Chondrocyte (in vitro differentiated cells): ENCODE results near the gene CFLAR. TPM values are rescaled to one million over a fixed set of nuclear protein-coding genes. Genes with fewer than 3 reads are reported as not detected.
A peak's percentile ranks its signal among the peaks of the same experiment; 100 is the strongest.
"Not testable (repeated sequence)": the region's sequence is repeated elsewhere in the genome, so short reads cannot be mapped to it uniquely, and the experiment has no call there.

ENCODE experiments used
- DNase-seq: peaks from one replicate; pipeline ENCODE4 v3.0.0; 2021; ENCODE audit warnings: mixed read lengths, low spot score
- H3K27ac Mint-ChIP-seq: one replicate; pipeline ENCODE4 v1.8.0; 2021; ENCODE audit warnings: mild to moderate bottlenecking, moderate library complexity, mixed read lengths; ENCODE audit not compliant: unreplicated experiment
- H3K27me3 Mint-ChIP-seq: 2 replicates; pipeline ENCODE4 v1.8.0; 2021; ENCODE audit warnings: low read depth, mixed read lengths
- H3K36me3 Mint-ChIP-seq: 2 replicates; pipeline ENCODE4 v1.8.0; 2021; ENCODE audit warnings: low read depth, mixed read lengths
- H3K4me1 Mint-ChIP-seq: 2 replicates; pipeline ENCODE4 v1.8.0; 2021; ENCODE audit warnings: low read depth, mild to moderate bottlenecking, mixed read lengths
- H3K4me3 Mint-ChIP-seq: one replicate; pipeline ENCODE4 v1.8.0; 2021; ENCODE audit warnings: mild to moderate bottlenecking, moderate library complexity, mixed read lengths; ENCODE audit not compliant: unreplicated experiment
- H3K9me3 Mint-ChIP-seq: 2 replicates; pipeline ENCODE4 v1.8.0; 2021; ENCODE audit warnings: low read depth, mixed read lengths
- CTCF ChIP-seq: fragments of 200-600 bp; sonication (generic); IDR thresholded peaks from 2 replicates; pipeline ENCODE4 v1.5.0; 2021; ENCODE audit warnings: antibody characterized with exemption, mild to moderate bottlenecking, moderate library complexity
- total RNA-seq: library from RNA; stranded (reverse); gene quantifications from 3 replicates; pipeline ENCODE4 v1.2.1, GENCODE V29; 2021

CFLAR gene
- total RNA-seq, 1 donor from 2014 or later = 35.8 TPM

- TF ChIP-seq CTCF = no peak
- Mint-ChIP-seq H3K4me3 (no peak overlapping the region), H3K4me1 (peaks cover 7% of the 10 kb centered on the region), H3K27ac (no peak overlapping the region), H3K36me3 (no peaks in the 10 kb centered on the region), H3K9me3 (no peaks in the 10 kb centered on the region), H3K27me3 (no peaks in the 10 kb centered on the region)
- DNase-seq = no peak
These were observed 4.9 kb upstream of the CFLAR start for GRCh38 chr2:201111096-201111495.

- H3K4me3 Mint-ChIP-seq = no peak overlapping the region
- H3K36me3 Mint-ChIP-seq = no peaks in the 10 kb centered on the region
- TF ChIP-seq CTCF = no peak
- no peaks in the 10 kb centered on the region for H3K27me3 Mint-ChIP-seq
- H3K27ac Mint-ChIP-seq = no peak overlapping the region
- peaks cover 23% of the 10 kb centered on the region for H3K4me1 Mint-ChIP-seq
- H3K9me3 Mint-ChIP-seq = no peaks in the 10 kb centered on the region
- no peak for DNase-seq
These were observed 1.6 kb upstream of the CFLAR start for GRCh38 chr2:201114350-201114749.

- no peak for DNase-seq
- peak overlapping the region; percentile 45 for H3K27ac Mint-ChIP-seq
These were observed 1.1 kb upstream of the CFLAR start for GRCh38 chr2:201114846-201115245.

GRCh38 chr2:201116959-201117734 is 1.2 kb downstream of the CFLAR start:
- DNase-seq = no peak
- Mint-ChIP-seq H3K27ac (peak overlapping the region; percentile 97), H3K36me3 (no peaks in the 10 kb centered on the region), H3K4me3 (peak overlapping the region; percentile 92), H3K27me3 (no peaks in the 10 kb centered on the region), H3K4me1 (peaks cover 32% of the 10 kb centered on the region), H3K9me3 (no peaks in the 10 kb centered on the region)
- peak; percentile 45 for TF ChIP-seq CTCF

More at GRCh38 chr2:201114846-201115245, 1.1 kb upstream of the CFLAR start:
- Mint-ChIP-seq H3K36me3 (no peaks in the 10 kb centered on the region), H3K27me3 (no peaks in the 10 kb centered on the region), H3K4me3 (no peak overlapping the region), H3K4me1 (peaks cover 26% of the 10 kb centered on the region), H3K9me3 (no peaks in the 10 kb centered on the region)
- no peak for TF ChIP-seq CTCF

GRCh38 chr2:201117735-201118094 is 1.8 kb downstream of the CFLAR start:
- Mint-ChIP-seq H3K27ac (peak overlapping the region; percentile 97), H3K4me1 (peaks cover 32% of the 10 kb centered on the region), H3K4me3 (peak overlapping the region; percentile 92)
- not testable (repeated sequence) for H3K36me3 Mint-ChIP-seq, H3K27me3 Mint-ChIP-seq, H3K9me3 Mint-ChIP-seq, DNase-seq
